Left forelimb (tissue), 1 donor: ENCODE data around the gene SLC25A4.
A peak's percentile ranks its signal among the peaks of the same experiment; 100 is the strongest.
"Not testable (repeated sequence)": the region's sequence is repeated elsewhere in the genome, so short reads cannot be mapped to it uniquely, and the experiment has no call there.

Experiments used
- DNase-seq: peaks from one replicate; pipeline ENCODE4 v3.0.0-alpha.2; 2018; ENCODE audit warnings: low spot score

The SLC25A4 gene

DNA sequence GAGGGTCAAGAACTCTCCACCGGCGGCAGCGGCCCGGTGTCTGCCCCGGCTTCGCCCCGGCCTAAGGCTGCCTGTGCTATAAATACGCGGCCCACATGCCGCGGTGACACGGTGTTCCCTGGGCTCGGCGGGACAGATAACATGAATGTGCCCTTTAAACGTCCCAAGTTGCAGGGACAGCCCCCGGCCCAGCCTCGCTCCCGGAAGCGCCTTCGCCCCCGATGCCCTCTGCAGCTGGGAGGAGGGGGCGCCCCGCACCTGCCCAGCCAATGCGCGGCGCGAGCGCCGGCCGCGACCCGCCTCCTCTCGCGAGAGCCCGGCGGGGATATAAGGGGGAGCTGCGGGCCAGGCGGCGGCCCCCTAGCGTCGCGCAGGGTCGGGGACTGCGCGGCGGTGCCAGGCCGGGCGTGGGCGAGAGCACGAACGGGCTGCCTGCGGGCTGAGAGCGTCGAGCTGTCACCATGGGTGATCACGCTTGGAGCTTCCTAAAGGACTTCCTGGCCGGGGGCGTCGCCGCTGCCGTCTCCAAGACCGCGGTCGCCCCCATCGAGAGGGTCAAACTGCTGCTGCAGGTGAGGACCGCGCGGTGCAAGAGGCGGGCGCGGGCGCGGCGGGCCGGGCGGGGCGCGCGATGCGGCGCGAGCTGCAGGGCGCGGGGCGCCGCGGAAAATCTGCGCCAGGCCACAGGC lies at the start of gene SLC25A4:
Gene SLC25A4 (plus strand): TSS at position 355 of the 689 bp plus-strand sequence. CDS start 107 bp downstream, at position 462.
- peak; percentile 90 for DNase-seq

DNA sequence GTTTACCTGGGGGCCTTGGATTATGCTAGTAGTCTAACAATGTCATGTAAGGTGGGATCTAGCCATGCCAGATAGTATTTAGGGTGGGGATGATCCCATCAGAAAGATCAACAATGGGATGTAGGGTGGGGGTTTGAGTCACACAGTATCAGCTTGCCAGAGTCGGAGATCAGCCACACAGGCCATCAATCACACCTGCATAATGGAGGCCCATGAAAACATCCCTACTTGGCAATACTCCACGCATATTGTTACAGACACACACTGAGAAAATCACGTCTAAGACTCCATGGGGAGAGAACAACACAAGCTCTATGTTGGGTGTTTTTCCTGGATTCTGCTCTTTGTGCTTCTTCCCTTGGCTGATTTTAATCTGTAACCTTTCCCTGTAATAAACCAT lies 49.5 kb upstream of the SLC25A4 start:
- DNase-seq, result no peak

- DNase-seq, result no peak
Measured at GRCh38 chr4:185096032-185096653, 46.9 kb upstream of the SLC25A4 start.

DNA sequence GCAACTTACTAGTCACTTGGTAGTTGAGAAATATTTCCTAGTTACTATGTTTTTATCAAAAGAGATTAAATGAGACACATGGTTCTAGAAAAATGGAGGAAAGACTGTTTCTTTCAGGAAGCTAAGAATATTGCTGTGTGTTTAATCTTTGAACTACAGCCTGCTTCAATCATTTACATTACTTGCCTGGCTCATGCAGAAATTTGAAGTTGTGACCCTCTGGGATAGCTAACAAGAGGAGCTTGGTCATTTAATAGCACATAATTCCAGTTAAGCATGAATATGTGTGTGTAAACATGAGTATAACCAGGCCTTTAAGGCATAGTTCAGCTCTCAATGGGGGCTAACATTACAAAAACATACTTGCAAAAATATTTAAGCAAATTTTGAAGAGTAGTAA lies 44.6 kb upstream of the SLC25A4 start:
- DNase-seq, result no peak

DNA sequence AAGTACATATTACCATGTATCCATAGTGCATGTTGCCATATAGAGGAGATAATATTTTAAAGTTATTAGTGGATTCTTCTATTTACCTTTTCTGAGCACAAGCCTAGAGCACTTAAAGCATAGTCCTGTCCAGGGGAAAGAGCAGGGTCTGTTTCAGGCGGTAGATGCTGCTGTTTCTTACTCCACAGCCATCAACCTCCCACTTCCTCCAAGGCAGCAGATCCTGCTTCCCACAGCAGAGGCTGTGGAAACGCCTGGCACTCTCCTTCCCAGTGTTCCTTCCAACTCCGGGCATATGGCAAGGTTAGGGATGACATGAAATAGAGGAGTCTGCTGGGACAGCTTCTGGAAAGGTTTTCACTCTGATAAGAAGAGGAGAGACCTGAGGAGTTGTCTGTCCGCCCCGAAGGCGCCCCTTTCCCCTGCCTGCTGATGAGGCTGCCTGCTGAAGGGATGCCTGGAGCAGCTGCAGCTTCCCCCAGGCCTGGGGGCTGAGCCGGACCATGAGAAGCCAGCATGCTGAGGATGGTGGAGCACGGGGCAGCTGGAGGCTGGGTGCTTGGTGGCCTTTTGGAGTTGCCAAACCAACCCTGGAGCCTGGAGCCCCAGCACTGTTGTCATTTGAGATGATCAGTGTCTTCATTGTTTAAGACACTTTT lies 43.9 kb upstream of the SLC25A4 start:
- no peak for DNase-seq

DNA sequence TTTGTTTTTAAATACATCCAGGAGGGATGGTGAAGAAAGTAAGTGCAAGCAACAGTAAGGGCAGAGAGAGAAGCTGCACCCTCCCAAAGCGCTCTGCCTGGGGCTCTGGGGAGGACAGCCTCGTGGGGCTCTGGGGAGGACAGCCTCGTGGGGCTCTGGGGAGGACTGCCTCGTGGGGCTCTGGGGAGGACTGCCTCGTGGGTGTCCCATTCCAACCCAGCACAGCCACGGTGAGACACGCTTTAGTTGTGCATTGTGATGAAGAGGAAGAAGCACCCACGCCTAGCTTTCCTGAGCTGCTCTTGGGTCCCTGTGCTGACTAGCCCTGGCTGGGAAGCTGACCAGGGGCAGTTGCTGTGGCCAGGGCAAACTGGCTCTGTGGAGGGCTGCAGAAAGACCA lies 43.1 kb upstream of the SLC25A4 start:
- no peak for DNase-seq

- no peak for DNase-seq
Measured at GRCh38 chr4:185100423-185100822, 42.6 kb upstream of the SLC25A4 start.

GRCh38 chr4:185101354-185101890 lies 41.6 kb upstream of the SLC25A4 start:
- no peak for DNase-seq

DNA sequence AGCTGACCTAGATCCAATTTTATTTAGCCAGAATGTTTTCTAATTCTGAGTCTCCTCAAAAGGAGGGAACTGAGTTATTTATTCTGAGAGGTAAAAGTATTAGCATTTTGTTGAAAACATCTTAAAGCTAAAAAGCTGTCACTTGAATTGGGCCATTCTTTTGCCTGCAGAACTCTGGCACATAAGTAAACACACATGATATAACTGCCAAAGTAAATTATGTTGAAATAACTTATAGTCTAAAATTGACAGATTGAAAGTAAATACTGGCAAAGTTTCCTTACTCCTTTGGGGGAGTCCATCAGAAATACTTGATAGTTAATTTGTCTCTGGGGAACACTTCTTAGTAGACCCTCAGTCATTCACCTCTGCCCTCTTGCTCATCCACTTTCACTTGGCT lies 38.3 kb upstream of the SLC25A4 start:
- no peak for DNase-seq

- no peak for DNase-seq
Measured at GRCh38 chr4:185106353-185106752, 36.7 kb upstream of the SLC25A4 start.

GRCh38 chr4:185107574-185107973 lies 35.5 kb upstream of the SLC25A4 start:
- DNase-seq, result not testable (repeated sequence)

GRCh38 chr4:185108185-185108584 lies 34.9 kb upstream of the SLC25A4 start:
- DNase-seq, result no peak

GRCh38 chr4:185108669-185109068 lies 34.4 kb upstream of the SLC25A4 start:
- no peak for DNase-seq

DNA sequence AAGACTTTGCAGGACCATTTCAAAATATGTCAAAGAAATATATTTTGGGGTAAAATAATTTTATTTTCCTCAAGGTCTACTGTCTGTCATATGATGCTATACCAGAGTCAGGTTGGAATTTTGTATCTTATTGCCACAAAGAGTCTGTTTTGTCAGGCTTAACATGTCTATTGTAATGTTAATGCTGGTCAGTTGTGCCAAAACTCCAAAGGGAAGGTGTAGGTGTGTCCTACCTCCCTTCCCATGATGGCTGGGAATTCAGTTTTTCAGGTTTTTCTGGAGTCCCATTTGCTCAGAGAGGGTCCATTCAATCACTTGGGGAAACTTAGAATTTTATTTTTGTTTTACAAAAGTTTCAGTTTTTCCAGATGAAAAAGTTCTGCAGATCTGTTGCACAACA lies 33.3 kb upstream of the SLC25A4 start:
- no peak for DNase-seq

- no peak for DNase-seq
Measured at GRCh38 chr4:185110375-185110823, 32.7 kb upstream of the SLC25A4 start.

DNA sequence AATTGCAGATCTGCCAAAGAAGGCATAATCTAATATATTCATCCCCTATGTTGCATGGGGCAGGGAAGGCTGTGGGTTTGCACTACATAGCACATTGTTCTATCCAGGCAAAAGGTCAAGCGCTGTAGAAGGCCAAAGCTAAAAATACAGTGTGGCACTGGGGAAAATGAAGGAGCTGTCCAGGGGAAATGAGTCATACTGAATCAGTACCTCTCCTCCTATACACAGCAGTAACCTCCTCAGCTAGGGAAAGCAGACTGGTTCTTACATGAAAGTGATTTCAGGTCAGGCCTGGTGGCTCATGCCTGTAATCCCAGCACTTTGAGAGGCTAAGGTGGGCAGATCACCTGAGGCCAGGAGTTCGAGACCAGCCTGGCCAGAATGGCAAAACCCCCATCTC lies 31.0 kb upstream of the SLC25A4 start:
- no peak for DNase-seq

GRCh38 chr4:185113340-185113739 lies 29.7 kb upstream of the SLC25A4 start:
- no peak for DNase-seq

DNA sequence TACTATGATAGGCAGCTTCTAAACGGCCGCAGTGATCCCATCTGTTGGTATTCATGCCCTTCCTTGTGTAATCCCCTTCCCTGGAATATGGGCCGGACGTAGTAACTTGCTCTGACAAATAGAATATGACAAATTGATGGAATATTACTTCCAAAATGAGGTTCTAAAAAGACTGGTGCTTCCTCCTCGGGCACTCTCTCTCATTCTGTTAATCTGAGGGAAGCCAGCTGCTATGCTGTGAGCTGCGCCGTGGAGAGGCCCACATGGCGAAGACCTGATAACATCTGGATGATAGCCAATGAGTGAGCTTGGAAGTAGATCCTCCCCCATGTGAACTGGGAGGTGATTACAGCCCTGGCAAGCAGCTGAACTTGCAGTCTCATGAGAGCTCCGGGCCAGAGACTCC lies 27.2 kb upstream of the SLC25A4 start:
- DNase-seq, result no peak

- DNase-seq, result no peak
Measured at GRCh38 chr4:185117300-185117934, 25.6 kb upstream of the SLC25A4 start.

- no peak for DNase-seq
Measured at GRCh38 chr4:185118876-185119275, 24.2 kb upstream of the SLC25A4 start.

DNA sequence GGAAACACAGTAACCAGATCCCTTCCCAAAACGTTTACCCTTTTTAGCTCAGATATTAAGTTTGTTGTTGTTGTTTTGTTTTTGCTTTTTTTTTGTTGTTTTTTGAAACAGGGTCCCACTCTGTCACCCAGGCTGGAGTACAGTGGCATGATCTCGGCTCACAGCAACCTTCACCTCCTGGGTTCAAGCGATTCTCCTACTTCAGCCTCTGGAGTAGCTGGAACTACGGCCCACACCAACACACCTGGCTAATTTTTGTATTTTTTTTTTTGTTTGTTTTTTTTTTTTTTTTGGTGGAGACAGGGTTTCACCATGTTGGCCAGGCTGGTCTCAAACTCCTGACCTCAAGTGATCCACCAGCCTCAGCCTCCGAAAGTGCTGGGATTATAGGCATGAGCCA lies 23.6 kb upstream of the SLC25A4 start:
- not testable (repeated sequence) for DNase-seq

DNA sequence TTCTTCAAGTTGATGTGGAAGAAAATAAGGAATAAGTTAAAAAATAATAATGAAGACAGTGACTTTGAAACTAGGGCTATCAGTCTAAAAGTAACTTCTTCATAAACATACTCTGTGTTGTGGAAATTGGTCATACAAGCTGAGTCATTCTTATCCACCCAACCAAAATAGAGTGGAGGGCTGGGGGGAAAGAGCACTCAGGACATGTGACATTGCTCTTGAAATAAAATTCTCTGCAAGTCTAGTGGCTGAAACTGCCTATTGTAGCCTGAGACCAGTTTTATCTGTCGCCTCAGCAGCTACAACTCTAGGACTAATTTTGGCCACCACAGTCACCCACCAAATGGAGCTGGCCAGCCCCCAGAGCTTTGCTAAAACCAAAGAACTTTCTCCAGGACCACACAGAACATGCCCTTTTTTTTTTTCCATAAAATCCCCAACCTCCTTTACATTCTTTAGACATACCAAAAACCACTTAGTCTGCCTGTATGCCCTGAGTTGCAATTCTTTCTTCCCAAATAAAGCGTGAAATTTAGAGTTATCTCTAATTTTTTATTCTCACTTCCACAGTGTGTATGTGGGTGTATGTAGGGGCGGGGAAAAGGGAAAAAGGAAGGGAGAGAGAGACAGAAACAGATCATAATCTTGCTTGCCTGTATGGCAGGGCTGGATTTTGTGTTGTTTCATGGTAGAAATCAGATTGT lies 23.0 kb upstream of the SLC25A4 start:
- no peak for DNase-seq
